MCF 10A (cell line): Measurements from ENCODE around the gene EIF2S3B. TPM values are rescaled to one million over a fixed set of nuclear protein-coding genes. Genes with fewer than 3 reads are reported as not detected.

Source experiments
- Bru-seq: library from RNA; stranded (reverse); fragments of 400-500 nt; gene quantifications from one replicate; lab custom pipeline; 2021; lab: Mats Ljungman, UMichigan
- BruChase-seq, 2 experiments: library from RNA; stranded (reverse); fragments of 400-500 nt; gene quantifications; one replicate each; lab custom pipeline; 2021; lab: Mats Ljungman, UMichigan
- BruUV-seq: library from RNA; stranded (reverse); fragments of 400-500 nt; replicated peaks from 2 replicates; lab custom pipeline; 2021; lab: Mats Ljungman, UMichigan
- CTCF ChIA-PET: fragments of 300-600 bp; sonication (Branson Sonifier 250); formaldehyde crosslinking; extraction: SDS; loops from one replicate; lab custom pipeline; 2021; ENCODE audit warnings: antibody characterized with exemption, inconsistent platforms; lab: Yijun Ruan, JAX
- POLR2A ChIA-PET: fragments of 300-600, 350-650 bp; sonication (Branson Sonifier 250); formaldehyde crosslinking; extraction: SDS; loops from one replicate; lab custom pipeline; 2020; ENCODE audit warnings: antibody characterized with exemption, inconsistent platforms; lab: Yijun Ruan, JAX
- DNase-seq: peaks from one replicate; pipeline ENCODE4 v3.0.0-alpha.2; 2018; ENCODE audit not compliant: unreplicated experiment
- H3K27ac Mint-ChIP-seq: one replicate; pipeline ENCODE4 v1.8.0; 2022; ENCODE audit warnings: mild to moderate bottlenecking, low read depth, mixed read lengths; ENCODE audit not compliant: unreplicated experiment
- H3K27me3 Mint-ChIP-seq: one replicate; pipeline ENCODE4 v1.8.0; 2022; ENCODE audit warnings: mixed read lengths; ENCODE audit not compliant: insufficient read depth, unreplicated experiment
- H3K36me3 Mint-ChIP-seq: one replicate; pipeline ENCODE4 v1.8.0; 2022; ENCODE audit warnings: mild to moderate bottlenecking, moderate library complexity, mixed read lengths; ENCODE audit not compliant: insufficient read depth, unreplicated experiment
- H3K4me1 Mint-ChIP-seq: one replicate; pipeline ENCODE4 v1.8.0; 2022; ENCODE audit warnings: mixed read lengths; ENCODE audit not compliant: insufficient read depth, unreplicated experiment
- H3K4me3 Mint-ChIP-seq: one replicate; pipeline ENCODE4 v1.8.0; 2022; ENCODE audit warnings: mild to moderate bottlenecking, moderate library complexity, mixed read lengths; ENCODE audit not compliant: unreplicated experiment
- H3K9me3 Mint-ChIP-seq: one replicate; pipeline ENCODE4 v1.8.0; 2022; ENCODE audit warnings: mixed read lengths; ENCODE audit not compliant: unreplicated experiment
- CTCF ChIP-seq: fragments of 200-600 bp; IDR thresholded peaks from one replicate; pipeline ENCODE4 v1.8.0; 2022; ENCODE audit warnings: antibody characterized with exemption, mild to moderate bottlenecking; ENCODE audit not compliant: unreplicated experiment
- intact Hi-C: fragments of 100-400 bp; cut with micrococcal nuclease; formaldehyde crosslinking; loops from 2 replicates; pipeline ENCODE4 v1.14.1; 2022
- long read RNA-seq: library from polyadenylated mRNA; stranded (forward); transcript quantifications from one replicate; pipeline ENCODE4 v2.0.0, GENCODE V29; 2022
- total RNA-seq: library from RNA; stranded (reverse); gene quantifications from 2 replicates; pipeline ENCODE4 v1.2.3, GENCODE V29; 2022

EIF2S3B gene
- 7.9 and 9.3 TPM in 2 replicates for total RNA-seq
- percentile 33 among the genes with signal in this experiment for Bru-seq, nascent RNA
- percentile 68 among the genes with signal in this experiment for BruChase-seq, experiment 1, labeled RNA remaining after a 6-hour chase
- percentile 50 among the genes with signal in this experiment for BruChase-seq, experiment 2, labeled RNA remaining after a 2-hour chase
- long read RNA-seq = 0 reads

- Mint-ChIP-seq H3K36me3 (no peaks in the 10 kb centered on the region), H3K4me1 (peaks cover 6% of the 10 kb centered on the region), H3K9me3 (peaks cover 8% of the 10 kb centered on the region), H3K27ac (no peak within 1 kb of the TSS), H3K27me3 (no peaks in the 10 kb centered on the region), H3K4me3 (no peak within 1 kb of the TSS)
- ChIA-PET CTCF (interaction anchor here (0.6 to 2.5 kb wide), 3 partner anchors 15 to 270 kb away, joined by 3 to 6 read pairs (median 3); no protein-coding TSS in a partner anchor), POLR2A (interaction anchor here (0.7 kb wide), 1 partner anchor 289 kb away, joined by 3 read pairs; no protein-coding TSS in a partner anchor)
- no TSS peak for BruUV-seq
- intact Hi-C loops = no loop called here
- no peak for DNase-seq
- no peak for TF ChIP-seq CTCF
Observed at GRCh38 chr12:10505620-10506019, at the start of gene EIF2S3B. TSS of gene EIF2S3B (plus strand) at chr12:10505890. CDS start at chr12:10505903, 13 bp downstream.

GRCh38 chr12:10456856-10457255 lies 48.8 kb upstream of the EIF2S3B start:
- Mint-ChIP-seq H3K9me3 (peaks cover 1% of the 10 kb centered on the region), H3K27ac (no peak overlapping the region), H3K36me3 (peaks cover 6% of the 10 kb centered on the region), H3K27me3 (no peaks in the 10 kb centered on the region), H3K4me3 (no peak overlapping the region), H3K4me1 (peaks cover 5% of the 10 kb centered on the region)
- no peak for TF ChIP-seq CTCF
- intact Hi-C loops = no loop called here
- ChIA-PET POLR2A (interaction anchor here (0.6 to 0.7 kb wide), 2 partner anchors 12 to 64 kb away, joined by 3 read pairs; no protein-coding TSS in a partner anchor), CTCF (interaction anchor here (1.7 kb wide), 1 partner anchor 221 kb away, joined by 7 read pairs; no protein-coding TSS in a partner anchor)
- BruUV-seq = no TSS peak
- no peak for DNase-seq

GRCh38 chr12:10457760-10458159 lies 47.9 kb upstream of the EIF2S3B start:
- no peaks in the 10 kb centered on the region for H3K27me3 Mint-ChIP-seq
- H3K27ac Mint-ChIP-seq = no peak overlapping the region
- H3K36me3 Mint-ChIP-seq = peaks cover 6% of the 10 kb centered on the region
- no peak for DNase-seq
- ChIA-PET CTCF (no interaction called here), POLR2A (interaction anchor here (0.7 to 0.8 kb wide), 2 partner anchors 28 to 65 kb away, joined by 3 read pairs; no protein-coding TSS in a partner anchor)
- no peak for TF ChIP-seq CTCF
- peaks cover 5% of the 10 kb centered on the region for H3K9me3 Mint-ChIP-seq
- intact Hi-C loops = no loop called here
- peaks cover 5% of the 10 kb centered on the region for H3K4me1 Mint-ChIP-seq
- H3K4me3 Mint-ChIP-seq = no peak overlapping the region
- BruUV-seq = no TSS peak

GRCh38 chr12:10466311-10466710 lies 39.4 kb upstream of the EIF2S3B start:
- Mint-ChIP-seq H3K9me3 (peaks cover 5% of the 10 kb centered on the region), H3K27ac (no peak overlapping the region), H3K36me3 (peaks cover 5% of the 10 kb centered on the region), H3K27me3 (no peaks in the 10 kb centered on the region), H3K4me3 (no peak overlapping the region), H3K4me1 (no peaks in the 10 kb centered on the region)
- no peak for TF ChIP-seq CTCF
- ChIA-PET POLR2A (no interaction called here), CTCF (interaction anchor here (1.2 kb wide), 1 partner anchor 231 kb away, joined by 3 read pairs; no protein-coding TSS in a partner anchor)
- DNase-seq = no peak
- intact Hi-C loops = no loop called here
- no TSS peak for BruUV-seq
